GM12878 (cell line): ENCODE results near the gene ZNF341.

Experiments
- CEBPB ChIP-seq, 2 experiments: fragments of 150-350 bp in 1 of 2; IDR thresholded peaks; 2 replicates each; pipeline ENCODE4 v1.6.1; 2012 to 2014; ENCODE audit warnings: low read depth in 2 of 2, low read length in 2 of 2, borderline replicate concordance in 1 of 2, inconsistent platforms in 1 of 2
- CREB1 ChIP-seq: IDR thresholded peaks from 2 replicates; pipeline ENCODE4 v1.6.1; 2012; ENCODE audit warnings: low read depth, mild to moderate bottlenecking, inconsistent platforms
- EGR1 ChIP-seq, 2 experiments: IDR thresholded peaks; 1 replicate in 1 of 2; 2 replicates in 1 of 2; pipeline ENCODE4 v1.6.1; 2011 to 2012; ENCODE audit warnings: low read depth in 2 of 2, low read length in 2 of 2, borderline replicate concordance in 1 of 2, mild to moderate bottlenecking in 1 of 2, moderate library complexity in 1 of 2
- HCFC1 ChIP-seq: fragments of 150-350 bp; IDR thresholded peaks from 2 replicates; pipeline ENCODE4 v1.6.1; 2014; ENCODE audit warnings: low read length
- POLR2A ChIP-seq: IDR thresholded peaks from 2 replicates; pipeline ENCODE4 v1.6.1; 2011; ENCODE audit warnings: low read depth, mild to moderate bottlenecking, low read length
- SIN3A ChIP-seq: IDR thresholded peaks from 2 replicates; pipeline ENCODE4 v1.6.1; 2012; ENCODE audit warnings: low read depth, low read length, improper control_type of control experiment
- SRF ChIP-seq, 2 experiments: IDR thresholded peaks; 2 replicates each; pipeline ENCODE4 v1.6.1; 2011; ENCODE audit warnings: low read depth in 2 of 2, low read length in 2 of 2, mild to moderate bottlenecking in 1 of 2, moderate library complexity in 1 of 2
- TBL1XR1 ChIP-seq: IDR thresholded peaks from 2 replicates; pipeline ENCODE4 v1.6.1; 2012; ENCODE audit warnings: low read depth, low read length, improper control_type of control experiment
- ZNF384 ChIP-seq: IDR thresholded peaks from 2 replicates; pipeline ENCODE4 v1.6.1; 2012; ENCODE audit warnings: low read depth, mild to moderate bottlenecking, low read length, improper control_type of control experiment, borderline replicate concordance
- TF ChIP-seq, protein P1 (sequence below), 3 experiments: IDR thresholded peaks in 2 of 3; conservative IDR thresholded peaks in 1 of 3; 2 replicates each; pipeline ENCODE4 v1.5.1; 2011; ENCODE audit warnings: low read depth in 3 of 3, low read length in 3 of 3, mild to moderate bottlenecking in 3 of 3, control low read depth in 2 of 3, moderate library complexity in 2 of 3, inconsistent platforms in 1 of 3, mixed read lengths in 1 of 3; ENCODE audit not compliant: control insufficient read depth in 2 of 3, insufficient read depth in 1 of 3; ENCODE audit errors: extremely low read depth in 1 of 3

DNA sequence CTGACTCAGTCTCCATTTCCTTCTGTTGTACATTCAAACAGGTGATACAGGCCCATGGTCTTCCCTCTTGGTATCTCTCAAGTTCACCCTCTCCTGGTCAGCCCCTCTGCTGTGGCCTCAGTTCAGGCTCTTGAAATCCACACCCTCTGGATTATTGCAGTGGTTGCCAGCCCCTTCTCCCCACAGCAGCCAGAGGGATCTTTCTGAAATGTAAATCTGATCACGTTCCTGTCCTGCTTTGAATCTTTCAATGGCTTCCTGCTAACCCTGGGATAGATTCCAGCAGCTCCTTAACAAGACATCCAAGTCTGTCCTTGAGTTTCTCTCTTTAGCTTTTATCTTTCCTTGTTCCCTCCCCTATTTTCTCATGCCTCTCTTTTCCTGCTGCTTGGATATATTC, 101.5 kb downstream of the ZNF341 start:
- TF ChIP-seq, protein P1, sequence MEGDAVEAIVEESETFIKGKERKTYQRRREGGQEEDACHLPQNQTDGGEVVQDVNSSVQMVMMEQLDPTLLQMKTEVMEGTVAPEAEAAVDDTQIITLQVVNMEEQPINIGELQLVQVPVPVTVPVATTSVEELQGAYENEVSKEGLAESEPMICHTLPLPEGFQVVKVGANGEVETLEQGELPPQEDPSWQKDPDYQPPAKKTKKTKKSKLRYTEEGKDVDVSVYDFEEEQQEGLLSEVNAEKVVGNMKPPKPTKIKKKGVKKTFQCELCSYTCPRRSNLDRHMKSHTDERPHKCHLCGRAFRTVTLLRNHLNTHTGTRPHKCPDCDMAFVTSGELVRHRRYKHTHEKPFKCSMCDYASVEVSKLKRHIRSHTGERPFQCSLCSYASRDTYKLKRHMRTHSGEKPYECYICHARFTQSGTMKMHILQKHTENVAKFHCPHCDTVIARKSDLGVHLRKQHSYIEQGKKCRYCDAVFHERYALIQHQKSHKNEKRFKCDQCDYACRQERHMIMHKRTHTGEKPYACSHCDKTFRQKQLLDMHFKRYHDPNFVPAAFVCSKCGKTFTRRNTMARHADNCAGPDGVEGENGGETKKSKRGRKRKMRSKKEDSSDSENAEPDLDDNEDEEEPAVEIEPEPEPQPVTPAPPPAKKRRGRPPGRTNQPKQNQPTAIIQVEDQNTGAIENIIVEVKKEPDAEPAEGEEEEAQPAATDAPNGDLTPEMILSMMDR (IDR thresholded peaks at IDR 0.05 in 2 of 3, conservative IDR thresholded peaks at IDR 0.05 in 1 of 3; ENCODE audit: control insufficient read depth in 2 of 3, extremely low read depth in 1 of 3, insufficient read depth in 1 of 3, low read depth in 3 of 3, low read length in 3 of 3), result no peak
- no peak for TF ChIP-seq CREB1
- no peak for TF ChIP-seq ZNF384
- no peak for TF ChIP-seq SIN3A
- no peak for TF ChIP-seq TBL1XR1
- no peak for TF ChIP-seq EGR1 (IDR thresholded peaks at IDR 0.05; ENCODE audit: borderline replicate concordance in 1 of 2, low read depth in 2 of 2, low read length in 2 of 2)
- TF ChIP-seq CEBPB (IDR thresholded peaks at IDR 0.05; ENCODE audit: borderline replicate concordance in 1 of 2, low read depth in 2 of 2, low read length in 2 of 2), result no peak
- no peak for TF ChIP-seq HCFC1
- no peak for TF ChIP-seq SRF (IDR thresholded peaks at IDR 0.05; ENCODE audit: low read depth in 2 of 2, low read length in 2 of 2)
- TF ChIP-seq POLR2A, result no peak
